H1 (cell line): Measurements from ENCODE around the gene SMOC2. TPM values are rescaled to one million over a fixed set of nuclear protein-coding genes. Genes with fewer than 3 reads are reported as not detected.

Experiments used
- CTCF ChIA-PET: fragments of 300-600 bp; sonication (Branson Sonifier 250); formaldehyde crosslinking; loops from one replicate; lab custom pipeline; 2021; ENCODE audit not compliant: partially characterized antibody; lab: Charles Lee
- POLR2A ChIA-PET: fragments of 300-600 bp; sonication (Branson Sonifier 250); formaldehyde crosslinking; loops from one replicate; lab custom pipeline; 2021; ENCODE audit warnings: inconsistent platforms; ENCODE audit not compliant: partially characterized antibody; lab: Charles Lee
- DNase-seq, 2 experiments: peaks; one replicate each; pipeline versions ENCODE4 v3.0.0 to v3.0.0-alpha.2; 2010 to 2022; ENCODE audit warnings: low spot score in 2 of 2, low read depth in 1 of 2, mixed read lengths in 1 of 2
- FAIRE-seq: peaks from 2 replicates; lab custom pipeline; 2011; peaks lifted over from hg19 to GRCh38; lab: Jason Lieb, UNC
- H2AFZ ChIP-seq: 2 replicates; pipeline ENCODE4 v1.8.1; 2012; ENCODE audit warnings: low read length, inconsistent platforms
- H2AK5ac ChIP-seq: 2 replicates; pipeline ENCODE4 v1.6.1; 2013; ENCODE audit warnings: low read depth, low read length
- H2BK120ac ChIP-seq: replicated peaks from 2 replicates; pipeline ENCODE3; 2013; ENCODE audit warnings: low read depth, low read length, inconsistent platforms
- H2BK12ac ChIP-seq: 2 replicates; pipeline ENCODE4 v1.6.1; 2013; ENCODE audit warnings: low read depth, low read length
- H2BK15ac ChIP-seq: 2 replicates; pipeline ENCODE4 v1.6.1; 2013; ENCODE audit warnings: low read length
- H2BK20ac ChIP-seq: 2 replicates; pipeline ENCODE4 v1.6.1; 2013; ENCODE audit warnings: low read length
- H2BK5ac ChIP-seq: 2 replicates; pipeline ENCODE4 v1.6.1; 2013; ENCODE audit warnings: low read depth, low read length
- H3K14ac ChIP-seq: 2 replicates; pipeline ENCODE4 v1.6.1; 2013; ENCODE audit warnings: inconsistent platforms; ENCODE audit not compliant: insufficient read length
- H3K18ac ChIP-seq: 2 replicates; pipeline ENCODE4 v1.6.1; 2013; ENCODE audit warnings: low read length; ENCODE audit errors: extremely low read depth
- H3K23ac ChIP-seq: 2 replicates; pipeline ENCODE4 v1.6.1; 2013; ENCODE audit warnings: inconsistent platforms; ENCODE audit not compliant: insufficient read length
- H3K23me2 ChIP-seq: 2 replicates; pipeline ENCODE4 v1.6.1; 2013; ENCODE audit warnings: low read depth, low read length
- H3K27ac ChIP-seq: 2 replicates; pipeline ENCODE4 v1.6.1; 2011; ENCODE audit warnings: low read depth, low read length, inconsistent platforms
- H3K27me3 ChIP-seq, 4 experiments: replicated peaks in 1 of 4; 1 replicate in 1 of 4; 2 replicates in 3 of 4; pipeline versions ENCODE4 v1.6.1 to v1.8.1; 2011 to 2013; ENCODE audit warnings: low read length in 3 of 4, mild to moderate bottlenecking in 3 of 4, inconsistent platforms in 2 of 4, mixed read lengths in 2 of 4, moderate library complexity in 1 of 4; ENCODE audit not compliant: control insufficient read depth in 3 of 4, insufficient read depth in 3 of 4; ENCODE audit errors: extremely low read depth in 1 of 4
- H3K36me3 ChIP-seq, 4 experiments: 2 replicates each; pipeline versions ENCODE4 v1.6.1 to v1.8.1; 2011 to 2013; ENCODE audit warnings: mild to moderate bottlenecking in 4 of 4, low read length in 3 of 4, moderate library complexity in 2 of 4, control low read depth in 1 of 4, inconsistent platforms in 1 of 4; ENCODE audit not compliant: insufficient read depth in 4 of 4, control insufficient read depth in 2 of 4
- H3K4ac ChIP-seq: replicated peaks from 2 replicates; pipeline ENCODE3; 2013; ENCODE audit warnings: low read length, low read depth, mixed read lengths, inconsistent platforms; ENCODE audit not compliant: insufficient read length
- H3K4me1 ChIP-seq, 4 experiments: replicated peaks in 1 of 4; 1 replicate in 1 of 4; 2 replicates in 3 of 4; pipeline versions ENCODE4 v1.6.1 to v1.8.1; 2011 to 2013; ENCODE audit warnings: low read length in 3 of 4, inconsistent platforms in 2 of 4, mixed read lengths in 1 of 4; ENCODE audit not compliant: insufficient read depth in 4 of 4, control insufficient read depth in 3 of 4
- H3K4me2 ChIP-seq, 2 experiments: 2 replicates each; pipeline versions ENCODE4 v1.6.1 to v1.8.1; 2011 to 2013; ENCODE audit warnings: low read depth in 2 of 2, low read length in 2 of 2, control low read depth in 1 of 2, inconsistent platforms in 1 of 2, mild to moderate bottlenecking in 1 of 2; ENCODE audit not compliant: insufficient read depth in 1 of 2
- H3K4me3 ChIP-seq, 4 experiments: fragments of 200-600, 300-600 bp in 1 of 4; sonication (generic), shearing (Covaris generic), sonication (Bioruptor Twin) in 1 of 4; 2 replicates each; pipeline versions ENCODE4 v1.5.1 to v1.8.1; 2011 to 2016; ENCODE audit warnings: low read length in 4 of 4, low read depth in 3 of 4, control low read depth in 2 of 4, inconsistent platforms in 2 of 4, mild to moderate bottlenecking in 2 of 4, mixed read lengths in 1 of 4, moderate library complexity in 1 of 4; ENCODE audit not compliant: insufficient read depth in 2 of 4; ENCODE audit errors: extremely low read depth in 1 of 4
- H3K56ac ChIP-seq: replicated peaks from 2 replicates; pipeline ENCODE3; 2013; ENCODE audit warnings: low read depth, mild to moderate bottlenecking, mixed read lengths, low read length, inconsistent platforms; ENCODE audit not compliant: insufficient read length
- H3K79me1 ChIP-seq: 2 replicates; pipeline ENCODE4 v1.6.1; 2013; ENCODE audit warnings: low read depth, low read length, control low read depth
- H3K79me2 ChIP-seq, 2 experiments: 2 replicates each; pipeline versions ENCODE4 v1.6.1 to v1.8.1; 2012 to 2013; ENCODE audit warnings: low read length in 2 of 2, mild to moderate bottlenecking in 2 of 2, inconsistent platforms in 1 of 2; ENCODE audit not compliant: insufficient read depth in 2 of 2, control insufficient read depth in 1 of 2
- H3K9ac ChIP-seq, 4 experiments: replicated peaks in 1 of 4; 1 replicate in 1 of 4; 2 replicates in 3 of 4; pipeline versions ENCODE4 v1.6.1 to v1.8.1; 2011 to 2013; ENCODE audit warnings: low read depth in 3 of 4, low read length in 3 of 4, control low read depth in 2 of 4, mild to moderate bottlenecking in 2 of 4, moderate library complexity in 2 of 4, inconsistent platforms in 1 of 4; ENCODE audit errors: extremely low read depth in 1 of 4
- H3K9me3 ChIP-seq, 2 experiments: 2 replicates each; pipeline versions ENCODE4 v1.6.1 to v1.8.1; 2012 to 2013; ENCODE audit warnings: mild to moderate bottlenecking in 2 of 2, moderate library complexity in 2 of 2, control low read depth in 1 of 2, inconsistent platforms in 1 of 2, low read depth in 1 of 2, low read length in 1 of 2, mixed read lengths in 1 of 2; ENCODE audit not compliant: insufficient read depth in 2 of 2
- H4K20me1 ChIP-seq, 2 experiments: replicated peaks in 1 of 2; 2 replicates each; pipeline versions ENCODE3 to v1.8.1; 2011 to 2013; ENCODE audit warnings: inconsistent platforms in 2 of 2, low read length in 2 of 2, mild to moderate bottlenecking in 1 of 2; ENCODE audit not compliant: insufficient read depth in 2 of 2, control insufficient read depth in 1 of 2
- H4K5ac ChIP-seq: 2 replicates; pipeline ENCODE4 v1.6.1; 2013; ENCODE audit warnings: low read length, low read depth, mixed read lengths, inconsistent platforms; ENCODE audit not compliant: insufficient read length
- H4K8ac ChIP-seq: 2 replicates; pipeline ENCODE4 v1.8.0; 2013; ENCODE audit warnings: mild to moderate bottlenecking, moderate library complexity, low read length, inconsistent platforms; ENCODE audit not compliant: insufficient read depth; ENCODE audit errors: extremely low read depth
- H4K91ac ChIP-seq: replicated peaks from 2 replicates; pipeline ENCODE3; 2013; ENCODE audit warnings: low read length, mixed read lengths, inconsistent platforms; ENCODE audit not compliant: insufficient read length
- BACH1 ChIP-seq: IDR thresholded peaks from 2 replicates; pipeline ENCODE4 v1.6.1; 2012; ENCODE audit warnings: low read length, improper control_type of control experiment
- EP300 ChIP-seq, 2 experiments: IDR thresholded peaks; 1 replicate in 1 of 2; 2 replicates in 1 of 2; pipeline ENCODE4 v1.6.1; 2011 to 2012; ENCODE audit warnings: low read depth in 2 of 2, low read length in 2 of 2, mild to moderate bottlenecking in 2 of 2, borderline replicate concordance in 1 of 2, inconsistent platforms in 1 of 2, moderate library complexity in 1 of 2
- GABPA ChIP-seq: IDR thresholded peaks from 2 replicates; pipeline ENCODE4 v1.6.1; 2011; ENCODE audit warnings: mild to moderate bottlenecking, low read length, moderate library complexity, borderline replicate concordance; ENCODE audit not compliant: insufficient read depth
- GTF2F1 ChIP-seq: IDR thresholded peaks from 2 replicates; pipeline ENCODE4 v1.6.1; 2012; ENCODE audit warnings: low read depth, low read length, improper control_type of control experiment, borderline replicate concordance
- SIN3A ChIP-seq, 2 experiments: IDR thresholded peaks in 1 of 2; conservative IDR thresholded peaks in 1 of 2; 2 replicates each; pipeline ENCODE4 v1.6.1; 2011 to 2012; ENCODE audit warnings: low read length in 2 of 2, improper control_type of control experiment in 1 of 2, low read depth in 1 of 2, mild to moderate bottlenecking in 1 of 2
- SIRT6 ChIP-seq: IDR thresholded peaks from one replicate; pipeline ENCODE4 v1.7.1; 2012; ENCODE audit warnings: low read length, inconsistent platforms
- SIX5 ChIP-seq: IDR thresholded peaks from 2 replicates; pipeline ENCODE4 v1.6.1; 2011; ENCODE audit warnings: mild to moderate bottlenecking, low read depth, low read length
- WGBS, 2 experiments: shearing (Covaris generic) in 1 of 2; methylation state at CpG; one replicate each; pipeline versions ENCODE4 v1.1.6 to v1.1.7; 2013 to 2015; ENCODE audit warnings: low lambda C conversion rate in 2 of 2, mixed read lengths in 2 of 2, inconsistent platforms in 1 of 2, low coverage in 1 of 2, missing lambda C conversion rate in 1 of 2; ENCODE audit not compliant: insufficient replicate concordance in 2 of 2, insufficient coverage in 1 of 2, insufficient read length in 1 of 2; ENCODE audit errors: extremely low coverage in 1 of 2, missing lambda C conversion rate in 1 of 2; 5-methylcytosine and 5-hydroxymethylcytosine counted together
- polyA plus RNA-seq, 7 experiments: library from polyadenylated mRNA; depleted of rRNA in 3 of 7; stranded (reverse) in 5 of 7; unstranded in 2 of 7; fragments of >200 nt in 5 of 7; fragments of 200-250 nt in 2 of 7; gene quantifications; 1 replicate in 5 of 7; 2 replicates in 1 of 7; 4 replicates in 1 of 7; pipeline versions ENCODE4 v1.2.1 to v1.2.3, GENCODE V29; 2011 to 2013; ENCODE audit warnings: missing spikeins in 2 of 7, mixed read lengths in 2 of 7
- total RNA-seq: library from RNA; stranded (reverse); fragmentation: NEBNext Ultra II Directional; extraction: Animal tissue kit (Norgen Biotek cat#: 25700); gene quantifications from 2 replicates; pipeline ENCODE4 v1.2.1, GENCODE V29; 2021
- TF ChIP-seq, protein P1 (sequence below): IDR thresholded peaks from 2 replicates; pipeline ENCODE4 v1.6.1; 2011; ENCODE audit warnings: low read length, improper control_type of control experiment
- TF ChIP-seq, protein P2 (sequence below): IDR thresholded peaks from 2 replicates; pipeline ENCODE4 v1.6.1; 2012; ENCODE audit warnings: low read length, inconsistent platforms
- TF ChIP-seq, protein P3 (sequence below): IDR thresholded peaks from 2 replicates; pipeline ENCODE4 v1.6.1; 2011; ENCODE audit warnings: low read depth, mild to moderate bottlenecking, low read length; ENCODE audit not compliant: insufficient read depth

The SMOC2 gene
- total and polyA plus RNA-seq, 2 of the 8 experiments (the other 6 are each of a cell fraction or from before 2014, with no cell fraction given): 7.7 to 8.5 TPM

DNA sequence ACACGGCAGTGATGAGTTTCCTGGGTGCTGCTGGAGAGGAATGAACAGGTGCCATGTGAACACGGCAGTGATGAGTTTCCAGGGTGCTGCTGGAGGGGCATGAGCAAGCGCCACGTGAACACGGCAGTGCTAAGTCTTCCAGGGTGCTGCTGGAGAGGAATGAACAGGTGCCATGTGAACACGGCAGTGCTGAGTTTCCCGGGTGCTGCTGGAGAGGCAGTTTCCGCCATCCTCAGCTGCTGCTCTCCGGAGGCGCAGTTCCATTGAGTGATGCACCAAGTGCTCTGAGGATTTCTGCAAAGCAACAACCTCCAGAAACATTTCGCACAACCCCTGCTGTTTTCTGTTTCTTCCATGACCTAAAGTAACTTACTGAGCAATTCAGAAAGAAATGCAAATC, 155.4 kb downstream of the SMOC2 start:
- Histone ChIP-seq H3K14ac (no peak overlapping the region), H2BK20ac (no peak overlapping the region), H2BK12ac (no peak overlapping the region), H3K4me1 (peaks cover 0 to 3% (median 0%) of the 10 kb centered on the region in 4 experiments; a peak in 2 of 7 replicates), H3K23me2 (peaks cover 10% of the 10 kb centered on the region; the same call in 1 of the 2 replicates), H2BK5ac (no peak overlapping the region), H2AFZ (no peak overlapping the region), H3K79me2 (no peaks in the 10 kb centered on the region), H3K79me1 (no peaks in the 10 kb centered on the region), H4K8ac (no peak overlapping the region), H3K27ac (no peak overlapping the region), H3K56ac (no peak overlapping the region), H3K23ac (no peak overlapping the region), H3K4me2 (no peak overlapping the region), H3K27me3 (no peaks in the 10 kb centered on the region), H3K4ac (no peak overlapping the region), H3K9ac (no peak overlapping the region), H4K20me1 (peaks cover 0 to 6% of the 10 kb centered on the region in 2 experiments), H3K9me3 (no peaks in the 10 kb centered on the region), H3K36me3 (peaks cover 0 to 4% (median 0%) of the 10 kb centered on the region in 4 experiments; a peak in 1 of 8 replicates), H2BK120ac (no peak overlapping the region), H2AK5ac (no peak overlapping the region), H3K4me3 (no peak overlapping the region), H2BK15ac (no peak overlapping the region), H4K91ac (no peak overlapping the region), H4K5ac (no peak overlapping the region), H3K18ac (no peak overlapping the region)
- WGBS, 2 experiments: 80% methylated on average over 10 of the region's 11 CpGs; no CpG with 5 or more reads in 1 of the 2 experiments
- no peak for FAIRE-seq
- ChIA-PET POLR2A (no interaction called here), CTCF (interaction anchor here (1.1 kb wide), 1 partner anchor 115 kb away, joined by 3 read pairs; no protein-coding TSS in a partner anchor)
- DNase-seq: peak in 1 of 2 experiments; percentile 22
- TF ChIP-seq SIN3A (conservative IDR thresholded peaks at IDR 0.05 in 1 of 2, IDR thresholded peaks at IDR 0.05 in 1 of 2; ENCODE audit: low read depth in 1 of 2, low read length in 2 of 2): no peak
- TF ChIP-seq, protein P1, sequence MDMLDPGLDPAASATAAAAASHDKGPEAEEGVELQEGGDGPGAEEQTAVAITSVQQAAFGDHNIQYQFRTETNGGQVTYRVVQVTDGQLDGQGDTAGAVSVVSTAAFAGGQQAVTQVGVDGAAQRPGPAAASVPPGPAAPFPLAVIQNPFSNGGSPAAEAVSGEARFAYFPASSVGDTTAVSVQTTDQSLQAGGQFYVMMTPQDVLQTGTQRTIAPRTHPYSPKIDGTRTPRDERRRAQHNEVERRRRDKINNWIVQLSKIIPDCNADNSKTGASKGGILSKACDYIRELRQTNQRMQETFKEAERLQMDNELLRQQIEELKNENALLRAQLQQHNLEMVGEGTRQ: no peak
- TF ChIP-seq SIRT6: no peak
- TF ChIP-seq, protein P2, sequence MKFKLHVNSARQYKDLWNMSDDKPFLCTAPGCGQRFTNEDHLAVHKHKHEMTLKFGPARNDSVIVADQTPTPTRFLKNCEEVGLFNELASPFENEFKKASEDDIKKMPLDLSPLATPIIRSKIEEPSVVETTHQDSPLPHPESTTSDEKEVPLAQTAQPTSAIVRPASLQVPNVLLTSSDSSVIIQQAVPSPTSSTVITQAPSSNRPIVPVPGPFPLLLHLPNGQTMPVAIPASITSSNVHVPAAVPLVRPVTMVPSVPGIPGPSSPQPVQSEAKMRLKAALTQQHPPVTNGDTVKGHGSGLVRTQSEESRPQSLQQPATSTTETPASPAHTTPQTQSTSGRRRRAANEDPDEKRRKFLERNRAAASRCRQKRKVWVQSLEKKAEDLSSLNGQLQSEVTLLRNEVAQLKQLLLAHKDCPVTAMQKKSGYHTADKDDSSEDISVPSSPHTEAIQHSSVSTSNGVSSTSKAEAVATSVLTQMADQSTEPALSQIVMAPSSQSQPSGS: no peak
- TF ChIP-seq, protein P3, sequence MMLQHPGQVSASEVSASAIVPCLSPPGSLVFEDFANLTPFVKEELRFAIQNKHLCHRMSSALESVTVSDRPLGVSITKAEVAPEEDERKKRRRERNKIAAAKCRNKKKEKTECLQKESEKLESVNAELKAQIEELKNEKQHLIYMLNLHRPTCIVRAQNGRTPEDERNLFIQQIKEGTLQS: no peak
- TF ChIP-seq GTF2F1: no peak
- TF ChIP-seq GABPA: no peak
- no peak for TF ChIP-seq SIX5
- TF ChIP-seq EP300 (IDR thresholded peaks at IDR 0.05; ENCODE audit: borderline replicate concordance in 1 of 2, low read depth in 2 of 2, low read length in 2 of 2): no peak
- TF ChIP-seq BACH1: no peak
